Measurements from ENCODE around the gene FANCI. TPM values are rescaled to one million over a fixed set of nuclear protein-coding genes. Genes with fewer than 3 reads are reported as not detected.

The FANCI gene
- total and polyA plus RNA-seq, 2 experiments from 2014 or later = 63.6 to 66.8 TPM

GRCh38 chr15:89363133-89363532 lies 119.4 kb downstream of the FANCI start (continued):
- TF ChIP-seq, protein P1, sequence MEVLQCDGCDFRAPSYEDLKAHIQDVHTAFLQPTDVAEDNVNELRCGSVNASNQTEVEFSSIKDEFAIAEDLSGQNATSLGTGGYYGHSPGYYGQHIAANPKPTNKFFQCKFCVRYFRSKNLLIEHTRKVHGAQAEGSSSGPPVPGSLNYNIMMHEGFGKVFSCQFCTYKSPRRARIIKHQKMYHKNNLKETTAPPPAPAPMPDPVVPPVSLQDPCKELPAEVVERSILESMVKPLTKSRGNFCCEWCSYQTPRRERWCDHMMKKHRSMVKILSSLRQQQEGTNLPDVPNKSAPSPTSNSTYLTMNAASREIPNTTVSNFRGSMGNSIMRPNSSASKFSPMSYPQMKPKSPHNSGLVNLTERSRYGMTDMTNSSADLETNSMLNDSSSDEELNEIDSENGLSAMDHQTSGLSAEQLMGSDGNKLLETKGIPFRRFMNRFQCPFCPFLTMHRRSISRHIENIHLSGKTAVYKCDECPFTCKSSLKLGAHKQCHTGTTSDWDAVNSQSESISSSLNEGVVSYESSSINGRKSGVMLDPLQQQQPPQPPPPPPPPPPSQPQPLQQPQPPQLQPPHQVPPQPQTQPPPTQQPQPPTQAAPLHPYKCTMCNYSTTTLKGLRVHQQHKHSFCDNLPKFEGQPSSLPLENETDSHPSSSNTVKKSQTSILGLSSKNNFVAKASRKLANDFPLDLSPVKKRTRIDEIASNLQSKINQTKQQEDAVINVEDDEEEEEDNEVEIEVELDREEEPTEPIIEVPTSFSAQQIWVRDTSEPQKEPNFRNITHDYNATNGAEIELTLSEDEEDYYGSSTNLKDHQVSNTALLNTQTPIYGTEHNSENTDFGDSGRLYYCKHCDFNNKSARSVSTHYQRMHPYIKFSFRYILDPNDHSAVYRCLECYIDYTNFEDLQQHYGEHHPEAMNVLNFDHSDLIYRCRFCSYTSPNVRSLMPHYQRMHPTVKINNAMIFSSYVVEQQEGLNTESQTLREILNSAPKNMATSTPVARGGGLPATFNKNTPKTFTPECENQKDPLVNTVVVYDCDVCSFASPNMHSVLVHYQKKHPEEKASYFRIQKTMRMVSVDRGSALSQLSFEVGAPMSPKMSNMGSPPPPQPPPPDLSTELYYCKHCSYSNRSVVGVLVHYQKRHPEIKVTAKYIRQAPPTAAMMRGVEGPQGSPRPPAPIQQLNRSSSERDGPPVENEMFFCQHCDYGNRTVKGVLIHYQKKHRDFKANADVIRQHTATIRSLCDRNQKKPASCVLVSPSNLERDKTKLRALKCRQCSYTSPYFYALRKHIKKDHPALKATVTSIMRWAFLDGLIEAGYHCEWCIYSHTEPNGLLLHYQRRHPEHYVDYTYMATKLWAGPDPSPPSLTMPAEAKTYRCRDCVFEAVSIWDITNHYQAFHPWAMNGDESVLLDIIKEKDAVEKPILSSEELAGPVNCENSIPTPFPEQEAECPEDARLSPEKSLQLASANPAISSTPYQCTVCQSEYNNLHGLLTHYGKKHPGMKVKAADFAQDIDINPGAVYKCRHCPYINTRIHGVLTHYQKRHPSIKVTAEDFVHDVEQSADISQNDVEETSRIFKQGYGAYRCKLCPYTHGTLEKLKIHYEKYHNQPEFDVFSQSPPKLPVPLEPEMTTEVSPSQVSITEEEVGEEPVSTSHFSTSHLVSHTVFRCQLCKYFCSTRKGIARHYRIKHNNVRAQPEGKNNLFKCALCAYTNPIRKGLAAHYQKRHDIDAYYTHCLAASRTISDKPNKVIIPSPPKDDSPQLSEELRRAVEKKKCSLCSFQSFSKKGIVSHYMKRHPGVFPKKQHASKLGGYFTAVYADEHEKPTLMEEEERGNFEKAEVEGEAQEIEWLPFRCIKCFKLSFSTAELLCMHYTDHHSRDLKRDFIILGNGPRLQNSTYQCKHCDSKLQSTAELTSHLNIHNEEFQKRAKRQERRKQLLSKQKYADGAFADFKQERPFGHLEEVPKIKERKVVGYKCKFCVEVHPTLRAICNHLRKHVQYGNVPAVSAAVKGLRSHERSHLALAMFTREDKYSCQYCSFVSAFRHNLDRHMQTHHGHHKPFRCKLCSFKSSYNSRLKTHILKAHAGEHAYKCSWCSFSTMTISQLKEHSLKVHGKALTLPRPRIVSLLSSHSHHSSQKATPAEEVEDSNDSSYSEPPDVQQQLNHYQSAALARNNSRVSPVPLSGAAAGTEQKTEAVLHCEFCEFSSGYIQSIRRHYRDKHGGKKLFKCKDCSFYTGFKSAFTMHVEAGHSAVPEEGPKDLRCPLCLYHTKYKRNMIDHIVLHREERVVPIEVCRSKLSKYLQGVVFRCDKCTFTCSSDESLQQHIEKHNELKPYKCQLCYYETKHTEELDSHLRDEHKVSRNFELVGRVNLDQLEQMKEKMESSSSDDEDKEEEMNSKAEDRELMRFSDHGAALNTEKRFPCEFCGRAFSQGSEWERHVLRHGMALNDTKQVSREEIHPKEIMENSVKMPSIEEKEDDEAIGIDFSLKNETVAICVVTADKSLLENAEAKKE (CRISPR knock-in tag; IDR thresholded peaks at IDR 0.05) = no peak
- TF ChIP-seq EZH2phosphoT487 (IDR thresholded peaks at IDR 0.05; ENCODE audit: unreplicated experiment) (no peak), STAT1 (IDR thresholded peaks at IDR 0.05; ENCODE audit: unreplicated experiment) (no peak), JUNB (IDR thresholded peaks at IDR 0.05; ENCODE audit: unreplicated experiment) (no peak), EZH2 (IDR thresholded peaks at IDR 0.05; ENCODE audit: low read depth, unreplicated experiment) (peak; percentile 94)
- TF ChIP-seq, protein P2, sequence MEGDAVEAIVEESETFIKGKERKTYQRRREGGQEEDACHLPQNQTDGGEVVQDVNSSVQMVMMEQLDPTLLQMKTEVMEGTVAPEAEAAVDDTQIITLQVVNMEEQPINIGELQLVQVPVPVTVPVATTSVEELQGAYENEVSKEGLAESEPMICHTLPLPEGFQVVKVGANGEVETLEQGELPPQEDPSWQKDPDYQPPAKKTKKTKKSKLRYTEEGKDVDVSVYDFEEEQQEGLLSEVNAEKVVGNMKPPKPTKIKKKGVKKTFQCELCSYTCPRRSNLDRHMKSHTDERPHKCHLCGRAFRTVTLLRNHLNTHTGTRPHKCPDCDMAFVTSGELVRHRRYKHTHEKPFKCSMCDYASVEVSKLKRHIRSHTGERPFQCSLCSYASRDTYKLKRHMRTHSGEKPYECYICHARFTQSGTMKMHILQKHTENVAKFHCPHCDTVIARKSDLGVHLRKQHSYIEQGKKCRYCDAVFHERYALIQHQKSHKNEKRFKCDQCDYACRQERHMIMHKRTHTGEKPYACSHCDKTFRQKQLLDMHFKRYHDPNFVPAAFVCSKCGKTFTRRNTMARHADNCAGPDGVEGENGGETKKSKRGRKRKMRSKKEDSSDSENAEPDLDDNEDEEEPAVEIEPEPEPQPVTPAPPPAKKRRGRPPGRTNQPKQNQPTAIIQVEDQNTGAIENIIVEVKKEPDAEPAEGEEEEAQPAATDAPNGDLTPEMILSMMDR (conservative IDR thresholded peaks at IDR 0.05; ENCODE audit: low read depth in 2 of 2) = no peak
- TF ChIP-seq, protein P3, sequence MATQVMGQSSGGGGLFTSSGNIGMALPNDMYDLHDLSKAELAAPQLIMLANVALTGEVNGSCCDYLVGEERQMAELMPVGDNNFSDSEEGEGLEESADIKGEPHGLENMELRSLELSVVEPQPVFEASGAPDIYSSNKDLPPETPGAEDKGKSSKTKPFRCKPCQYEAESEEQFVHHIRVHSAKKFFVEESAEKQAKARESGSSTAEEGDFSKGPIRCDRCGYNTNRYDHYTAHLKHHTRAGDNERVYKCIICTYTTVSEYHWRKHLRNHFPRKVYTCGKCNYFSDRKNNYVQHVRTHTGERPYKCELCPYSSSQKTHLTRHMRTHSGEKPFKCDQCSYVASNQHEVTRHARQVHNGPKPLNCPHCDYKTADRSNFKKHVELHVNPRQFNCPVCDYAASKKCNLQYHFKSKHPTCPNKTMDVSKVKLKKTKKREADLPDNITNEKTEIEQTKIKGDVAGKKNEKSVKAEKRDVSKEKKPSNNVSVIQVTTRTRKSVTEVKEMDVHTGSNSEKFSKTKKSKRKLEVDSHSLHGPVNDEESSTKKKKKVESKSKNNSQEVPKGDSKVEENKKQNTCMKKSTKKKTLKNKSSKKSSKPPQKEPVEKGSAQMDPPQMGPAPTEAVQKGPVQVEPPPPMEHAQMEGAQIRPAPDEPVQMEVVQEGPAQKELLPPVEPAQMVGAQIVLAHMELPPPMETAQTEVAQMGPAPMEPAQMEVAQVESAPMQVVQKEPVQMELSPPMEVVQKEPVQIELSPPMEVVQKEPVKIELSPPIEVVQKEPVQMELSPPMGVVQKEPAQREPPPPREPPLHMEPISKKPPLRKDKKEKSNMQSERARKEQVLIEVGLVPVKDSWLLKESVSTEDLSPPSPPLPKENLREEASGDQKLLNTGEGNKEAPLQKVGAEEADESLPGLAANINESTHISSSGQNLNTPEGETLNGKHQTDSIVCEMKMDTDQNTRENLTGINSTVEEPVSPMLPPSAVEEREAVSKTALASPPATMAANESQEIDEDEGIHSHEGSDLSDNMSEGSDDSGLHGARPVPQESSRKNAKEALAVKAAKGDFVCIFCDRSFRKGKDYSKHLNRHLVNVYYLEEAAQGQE (IDR thresholded peaks at IDR 0.05; ENCODE audit: unreplicated experiment) = no peak

All from GM23338 (cell line).